ENCODE results near the gene PPT2. TPM values are rescaled to one million over a fixed set of nuclear protein-coding genes. Genes with fewer than 3 reads are reported as not detected.

The PPT2 gene
- polyA plus RNA-seq, 5 donors: 24.9 to 37.8 (median 26.7) TPM

DNA sequence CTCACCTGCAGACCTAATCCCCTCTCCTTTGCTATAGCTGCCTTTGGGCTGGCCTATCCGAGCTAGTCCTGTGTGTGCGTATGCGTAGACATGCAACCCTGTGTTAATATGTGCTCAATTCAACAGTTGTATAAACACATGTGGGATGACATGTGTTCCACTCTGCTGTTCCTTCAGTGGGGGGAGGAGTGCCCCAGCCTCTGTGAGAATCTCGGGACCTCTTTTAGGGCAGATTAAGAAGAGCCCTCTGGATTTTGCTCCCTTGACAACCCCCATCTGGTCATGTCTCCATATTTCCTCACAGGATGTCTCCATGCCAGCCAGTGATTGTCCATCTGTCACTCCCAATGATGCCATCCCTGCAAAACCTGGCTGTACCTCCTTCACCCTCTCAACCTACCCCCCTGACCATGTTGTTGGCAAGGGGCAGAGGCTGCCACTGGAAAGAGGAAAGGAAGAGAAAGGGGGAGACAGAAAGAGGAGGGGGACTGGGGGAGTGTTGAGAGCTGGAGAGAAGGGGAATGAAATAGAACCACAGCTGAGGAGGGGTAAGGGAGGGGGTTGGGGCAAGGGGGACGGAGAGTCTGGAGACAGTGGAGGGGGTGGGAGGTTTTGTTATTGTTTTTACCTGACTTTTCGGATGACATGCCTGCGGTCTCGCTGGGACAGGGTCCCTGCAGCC lies 2.6 kb upstream of the PPT2 start:
- no peak for DNase-seq

DNA sequence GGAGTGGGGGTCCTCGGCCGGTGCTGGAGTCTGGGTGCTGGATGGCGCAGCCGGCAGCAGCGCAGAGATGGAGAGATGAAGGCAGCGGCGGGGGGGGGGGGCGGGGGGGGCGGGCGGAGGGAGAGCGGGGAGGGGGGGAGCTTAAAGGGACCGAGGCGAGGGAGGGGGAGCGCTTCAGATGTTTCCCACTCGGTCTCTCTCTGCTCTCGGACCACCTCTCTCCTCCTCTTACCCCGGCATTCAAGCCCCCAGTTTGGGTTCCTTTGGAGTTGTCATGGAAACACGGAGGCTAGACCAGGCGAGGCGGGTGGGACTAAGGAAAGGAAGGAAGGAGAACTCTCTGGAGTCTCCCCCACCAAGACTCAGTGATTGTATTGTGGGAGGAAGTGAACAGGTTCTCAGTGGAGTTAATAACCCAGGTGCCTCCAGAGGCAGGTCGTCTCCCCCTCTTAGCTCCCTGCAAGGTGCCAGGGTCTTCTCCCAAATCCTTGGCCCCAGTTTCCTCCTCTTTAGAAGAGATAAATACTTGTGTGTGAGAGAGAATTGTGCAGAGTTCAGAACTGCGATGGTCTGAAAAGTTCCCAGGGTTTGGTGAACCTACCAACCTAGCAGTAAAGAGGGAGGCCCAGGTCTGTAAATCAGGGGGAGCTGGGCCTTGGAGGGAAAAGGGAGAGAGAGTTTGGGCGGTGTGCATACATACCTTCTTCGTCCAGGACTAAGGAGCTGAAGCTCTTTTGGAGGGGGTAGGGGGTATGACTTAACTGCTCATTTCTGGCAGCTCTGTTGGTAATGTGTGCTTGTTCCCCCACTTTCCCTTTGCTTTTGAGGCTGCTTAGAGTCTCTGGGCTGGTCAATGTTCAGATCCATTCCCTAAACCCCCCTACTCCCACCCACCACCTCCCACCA lies 1.8 kb upstream of the PPT2 start, which contains the start of gene PRRT1:
Gene PRRT1, minus strand, starts transcription at position 77 of the 906 bp plus-strand sequence. CDS start 112 bp downstream, outside the sequence.
- no peak for DNase-seq

DNA sequence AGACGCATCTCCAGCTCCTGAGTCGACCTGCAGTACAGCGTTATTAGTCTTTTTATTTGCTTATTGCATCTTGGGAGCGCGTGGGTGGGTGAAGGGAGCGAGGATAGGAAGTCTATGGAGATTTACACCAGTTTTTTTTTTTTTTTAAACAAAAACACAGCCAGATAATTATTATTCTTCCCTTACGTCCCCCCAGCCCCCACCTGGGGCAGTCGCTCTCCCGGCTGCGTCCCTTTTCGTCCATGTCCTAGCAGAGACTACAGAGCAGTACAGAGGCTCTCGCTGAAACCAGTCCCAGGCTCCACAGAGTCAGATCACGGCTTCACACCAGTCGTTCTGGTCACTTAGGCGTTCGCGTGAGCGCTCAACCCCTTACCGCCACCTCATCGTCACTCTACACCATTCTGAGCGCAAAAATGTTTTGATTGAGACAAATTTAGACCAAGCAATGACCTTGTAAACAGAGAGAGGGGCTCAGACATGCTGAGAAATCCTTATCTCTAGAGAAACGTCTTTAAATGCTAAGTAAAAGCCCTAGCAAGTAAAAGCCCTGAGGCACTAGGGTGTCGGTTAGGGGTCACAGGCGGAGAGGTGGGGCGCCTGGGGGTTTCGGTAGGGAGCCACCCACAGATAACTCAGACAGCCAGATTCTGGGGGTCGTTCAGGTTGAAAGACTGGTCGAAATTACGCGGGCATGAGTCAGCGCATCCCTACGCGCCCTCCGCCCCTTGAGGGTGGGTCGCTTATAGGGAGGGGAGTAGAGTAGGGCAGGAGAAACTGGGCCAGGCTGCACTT lies 975 bp upstream of the PPT2 start:
- no peak for DNase-seq

DNA sequence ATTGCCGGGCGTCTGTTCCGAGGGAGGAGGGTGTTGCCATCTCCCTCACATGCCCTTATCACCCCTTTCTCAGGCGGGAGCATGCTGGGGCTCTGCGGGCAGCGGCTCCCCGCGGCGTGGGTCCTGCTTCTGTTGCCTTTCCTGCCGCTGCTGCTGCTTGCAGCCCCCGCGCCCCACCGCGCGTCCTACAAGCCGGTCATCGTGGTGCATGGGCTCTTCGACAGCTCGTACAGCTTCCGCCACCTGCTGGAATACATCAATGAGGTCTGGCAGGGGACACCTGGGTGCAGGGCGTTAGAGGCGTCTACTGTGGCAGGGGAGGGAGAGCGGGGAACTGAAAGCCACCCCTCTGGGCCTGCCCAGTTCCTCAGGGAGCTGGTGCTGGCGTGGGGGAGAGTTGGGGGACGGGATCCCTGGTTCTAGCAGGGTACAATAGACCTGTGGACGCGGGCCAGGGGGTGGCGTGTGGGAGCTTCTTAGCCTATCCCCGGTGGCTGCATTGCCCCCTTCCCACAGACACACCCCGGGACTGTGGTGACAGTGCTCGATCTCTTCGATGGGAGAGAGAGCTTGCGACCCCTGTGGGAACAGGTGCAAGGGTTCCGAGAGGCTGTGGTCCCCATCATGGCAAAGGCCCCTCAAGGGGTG lies 697 bp downstream of the PPT2 start:
- no peak for DNase-seq

DNA sequence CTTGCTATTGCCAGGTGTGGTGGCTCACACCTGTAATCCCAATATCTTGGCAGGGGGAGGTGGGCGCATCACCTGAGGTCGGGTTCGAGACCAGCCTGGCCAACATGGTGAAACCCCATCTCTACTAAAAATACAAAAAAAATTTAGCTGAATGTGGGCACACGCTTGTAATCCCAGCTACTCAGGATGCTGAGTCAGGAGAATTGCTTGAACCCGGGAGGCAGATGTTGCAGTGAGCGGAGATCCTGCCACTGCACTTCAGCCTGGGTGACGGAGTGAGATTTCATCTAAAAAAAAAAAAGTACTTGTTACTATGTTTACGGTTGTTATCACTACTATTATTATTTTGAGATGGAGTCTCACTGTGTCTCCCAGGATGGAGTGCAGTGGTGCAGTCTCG lies 3.0 kb downstream of the PPT2 start:
- no peak for DNase-seq

DNA sequence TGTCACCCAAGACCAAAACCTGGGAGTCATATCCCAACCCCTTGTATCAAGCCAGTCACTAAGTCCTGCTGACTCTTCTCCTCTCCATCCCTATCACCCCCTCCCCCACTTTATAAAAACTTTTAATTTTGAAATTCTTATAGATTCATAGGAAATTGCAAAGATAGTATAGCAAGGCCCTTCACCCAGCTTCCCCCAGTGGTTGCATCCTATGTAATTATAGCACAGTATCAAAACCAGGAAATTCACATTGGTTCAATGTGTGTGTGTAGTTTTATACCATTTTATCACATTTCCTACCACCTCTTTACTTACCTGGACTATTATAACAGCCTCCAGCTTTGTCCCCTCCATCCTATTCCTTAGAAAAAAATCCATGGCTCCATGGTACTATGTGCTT lies 4.1 kb downstream of the PPT2 start:
- DNase-seq: no peak

DNA sequence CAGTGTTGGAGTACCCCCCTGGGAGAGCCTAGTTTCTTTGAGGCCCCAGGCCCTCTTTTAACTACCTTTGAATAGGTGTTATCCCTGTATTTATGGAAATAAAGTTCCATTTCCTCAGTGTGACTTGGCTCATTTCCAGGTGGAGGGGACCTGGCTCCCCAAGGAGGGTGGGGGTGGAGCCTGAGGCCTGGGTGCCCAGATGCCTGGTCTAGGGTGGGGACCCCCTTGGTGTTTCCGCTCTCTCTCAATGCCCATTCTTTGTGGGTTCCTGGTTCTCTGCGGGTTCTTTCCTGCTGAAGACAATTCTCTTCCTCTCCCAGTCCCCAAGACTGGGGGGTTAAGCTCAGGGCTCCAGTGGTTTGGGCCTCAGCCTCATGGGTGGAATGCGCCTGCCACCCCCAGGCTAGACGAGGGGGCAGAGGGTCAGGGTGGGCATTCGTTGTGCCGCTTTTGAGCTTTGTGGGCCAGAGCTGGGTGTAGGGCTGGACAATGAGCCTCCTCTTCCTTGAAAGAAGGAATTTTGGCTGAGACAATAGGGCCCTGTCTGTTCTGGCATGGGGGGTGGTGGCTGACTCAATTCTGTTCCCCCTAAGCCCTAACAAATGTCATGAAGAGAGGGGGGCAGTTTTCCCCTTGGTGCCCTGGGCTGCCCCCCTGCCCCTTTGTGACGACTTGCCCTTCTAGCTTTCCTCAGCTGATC lies 9.8 kb downstream of the PPT2 start:
- no peak for DNase-seq

DNA sequence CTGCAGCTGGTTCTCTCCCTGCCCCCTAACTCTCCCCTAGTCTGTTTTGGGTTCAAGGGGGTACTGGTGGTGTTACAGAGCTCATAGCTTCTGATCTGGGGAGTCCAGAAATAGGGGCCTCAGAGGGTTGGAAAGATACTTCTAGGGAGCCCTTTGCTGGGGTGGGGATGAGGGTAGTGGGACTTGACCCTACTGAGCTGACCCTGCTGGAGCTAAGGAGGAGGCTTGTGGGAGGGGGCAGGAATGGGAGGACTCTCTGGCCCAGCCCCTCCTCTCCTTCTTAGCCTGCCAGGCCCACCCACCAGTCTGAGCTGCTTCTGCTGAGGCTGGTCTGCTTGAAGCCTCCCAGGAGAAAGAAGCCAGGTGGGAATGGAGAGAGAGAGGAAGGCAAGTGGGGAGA lies 10.4 kb downstream of the PPT2 start, which contains the start of gene EGFL8:
Gene EGFL8, plus strand, starts transcription at position 301 of the 400 bp plus-strand sequence. CDS start 1,571 bp downstream, outside the sequence.
- DNase-seq: no peak

DNA sequence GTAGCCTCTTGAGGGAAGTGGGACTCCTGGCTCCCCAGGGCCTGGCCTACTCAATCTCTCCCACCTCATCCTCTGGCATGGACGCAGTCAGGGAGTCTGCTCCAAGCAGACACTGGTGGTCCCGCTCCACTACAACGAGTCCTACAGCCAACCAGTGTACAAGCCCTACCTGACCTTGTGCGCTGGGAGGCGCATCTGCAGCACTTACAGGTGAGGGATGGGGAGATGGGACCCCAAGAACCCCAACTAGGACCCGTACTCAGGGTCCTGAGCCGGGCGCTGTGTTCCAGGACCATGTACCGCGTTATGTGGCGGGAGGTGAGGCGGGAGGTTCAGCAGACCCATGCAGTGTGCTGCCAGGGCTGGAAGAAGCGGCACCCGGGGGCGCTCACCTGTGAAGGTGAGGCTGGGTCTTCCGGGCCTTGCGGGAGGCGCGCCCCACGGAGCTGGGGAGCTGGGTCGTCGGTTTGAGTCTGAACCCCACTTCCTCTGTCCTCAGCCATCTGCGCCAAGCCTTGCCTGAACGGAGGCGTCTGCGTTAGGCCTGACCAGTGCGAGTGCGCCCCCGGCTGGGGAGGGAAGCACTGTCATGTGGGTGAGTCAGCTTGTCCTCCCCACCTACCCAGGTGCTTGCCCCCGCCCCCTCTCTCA lies 12.6 kb downstream of the PPT2 start:
- no peak for DNase-seq

DNA sequence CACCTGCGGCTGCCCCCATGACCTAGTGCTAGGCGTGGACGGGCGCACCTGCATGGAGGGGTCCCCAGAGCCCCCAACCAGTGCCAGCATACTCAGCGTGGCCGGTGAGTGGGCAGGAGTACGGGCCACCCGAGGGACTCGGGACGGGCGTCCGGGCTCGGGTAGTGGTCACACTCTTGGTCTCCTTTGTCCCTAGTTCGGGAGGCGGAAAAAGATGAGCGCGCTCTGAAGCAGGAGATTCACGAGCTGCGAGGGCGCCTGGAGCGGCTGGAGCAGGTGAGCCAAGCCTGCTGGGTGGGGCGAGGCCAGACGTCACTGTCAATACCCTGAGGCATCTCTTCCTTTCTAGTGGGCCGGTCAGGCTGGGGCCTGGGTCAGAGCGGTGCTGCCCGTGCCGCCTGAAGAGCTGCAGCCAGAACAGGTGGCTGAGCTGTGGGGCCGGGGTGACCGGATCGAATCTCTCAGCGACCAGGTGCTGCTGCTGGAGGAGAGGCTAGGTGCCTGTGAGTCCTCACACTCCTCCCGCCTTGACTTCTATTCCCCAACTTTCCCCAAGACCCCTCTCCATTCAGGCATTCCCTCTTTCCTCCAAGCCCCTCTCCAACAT lies 13.3 kb downstream of the PPT2 start:
- DNase-seq: no peak

DNA sequence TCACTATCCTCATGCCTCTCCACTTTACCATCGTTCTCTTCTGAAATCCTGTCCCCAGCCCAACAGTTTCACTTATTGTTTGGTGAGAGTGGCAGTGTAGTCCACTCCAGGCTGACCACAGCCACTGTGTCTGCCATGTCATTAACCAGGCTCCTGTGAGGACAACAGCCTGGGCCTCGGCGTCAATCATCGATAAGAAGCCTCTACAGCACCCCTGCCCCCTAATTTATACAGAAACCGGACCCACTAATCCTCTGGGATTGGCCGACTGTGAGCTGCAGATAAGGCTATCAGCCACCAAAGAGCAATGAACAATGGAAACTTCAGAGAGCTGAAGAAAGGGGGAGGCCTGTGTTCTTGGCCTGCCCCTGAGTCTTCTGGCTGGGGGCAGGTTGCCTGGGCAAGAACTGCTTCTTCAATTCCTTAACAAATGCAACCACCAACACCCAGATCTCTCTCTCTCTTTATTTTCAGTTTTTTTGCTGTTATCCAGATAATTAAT lies 13.9 kb downstream of the PPT2 start:
- no peak for DNase-seq

DNA sequence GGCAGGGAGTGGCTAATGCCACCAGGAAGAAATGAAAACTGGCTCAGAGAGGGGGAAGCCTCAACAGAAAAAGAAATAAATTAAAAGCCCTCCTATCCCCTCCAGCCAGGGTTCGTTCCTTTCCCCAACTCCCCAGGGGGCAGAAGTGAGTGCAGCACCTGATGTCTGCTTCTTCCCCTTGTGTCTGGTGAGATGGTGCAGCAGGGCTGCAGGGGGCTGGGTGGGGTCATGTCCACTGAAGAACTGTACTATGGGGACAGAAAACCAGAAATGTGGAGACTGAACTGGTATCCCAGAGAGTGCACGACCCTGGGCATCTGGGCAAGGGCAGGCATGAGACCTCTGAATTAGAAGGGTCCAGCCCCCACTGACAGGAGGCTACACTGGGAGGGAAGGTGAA lies 14.4 kb downstream of the PPT2 start:
- DNase-seq: no peak

DNA sequence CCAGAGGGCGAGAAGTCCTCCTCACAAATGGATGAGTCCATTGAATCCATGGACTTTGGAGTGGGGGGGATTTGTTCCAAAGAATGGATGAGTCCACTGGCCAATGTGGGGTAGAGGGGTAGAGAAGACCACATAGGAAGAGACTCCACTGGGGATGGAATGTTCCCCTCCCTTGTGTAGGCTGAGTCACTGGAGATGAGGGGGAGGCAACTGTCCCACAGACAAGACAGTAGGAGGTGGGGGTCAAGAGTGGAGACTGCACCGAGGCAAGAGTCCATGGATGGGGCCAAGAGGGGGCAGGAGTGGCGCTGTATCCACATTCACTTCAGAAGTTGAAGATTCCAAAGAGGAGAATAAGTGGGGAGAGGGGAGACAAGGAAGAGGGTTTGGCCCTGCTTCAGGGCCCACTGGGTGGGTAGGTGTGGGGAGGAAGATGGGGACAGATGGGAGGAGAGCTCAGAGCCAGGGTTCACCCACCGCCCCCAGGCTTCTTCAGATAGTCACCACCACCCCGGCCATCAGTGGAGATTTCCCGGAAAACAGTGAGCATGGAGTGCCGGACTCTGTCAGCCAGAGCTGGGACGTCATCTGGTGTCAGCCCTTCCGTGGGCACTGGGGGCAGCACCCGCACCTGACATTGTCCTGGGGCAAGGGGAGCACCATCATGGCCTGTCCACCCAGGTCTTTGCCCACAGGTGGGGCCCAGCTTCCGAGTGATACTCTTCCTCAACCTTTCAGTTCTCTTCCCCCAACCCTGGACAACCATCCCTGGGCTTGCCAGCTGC lies 15.1 kb downstream of the PPT2 start:
- no peak for DNase-seq

DNA sequence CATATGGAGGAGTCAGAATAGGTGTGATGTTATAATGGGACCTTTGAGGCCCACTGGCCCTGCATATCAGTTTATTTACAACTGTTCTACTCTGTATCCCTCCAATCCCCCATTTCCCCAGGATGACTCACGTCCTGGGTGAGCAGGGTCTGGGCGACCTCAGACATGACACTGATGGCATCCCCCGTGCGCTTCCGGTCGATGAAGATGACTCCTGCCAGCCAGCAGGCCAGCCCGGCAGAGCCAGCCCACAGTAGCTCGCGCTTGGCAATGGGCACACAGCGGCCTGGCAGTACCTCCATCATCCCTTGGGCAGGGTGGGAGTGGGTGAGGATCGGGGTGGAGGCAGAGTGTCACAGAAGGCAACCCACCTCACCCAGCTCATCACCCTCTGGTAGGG lies 16.4 kb downstream of the PPT2 start:
- DNase-seq: no peak

DNA sequence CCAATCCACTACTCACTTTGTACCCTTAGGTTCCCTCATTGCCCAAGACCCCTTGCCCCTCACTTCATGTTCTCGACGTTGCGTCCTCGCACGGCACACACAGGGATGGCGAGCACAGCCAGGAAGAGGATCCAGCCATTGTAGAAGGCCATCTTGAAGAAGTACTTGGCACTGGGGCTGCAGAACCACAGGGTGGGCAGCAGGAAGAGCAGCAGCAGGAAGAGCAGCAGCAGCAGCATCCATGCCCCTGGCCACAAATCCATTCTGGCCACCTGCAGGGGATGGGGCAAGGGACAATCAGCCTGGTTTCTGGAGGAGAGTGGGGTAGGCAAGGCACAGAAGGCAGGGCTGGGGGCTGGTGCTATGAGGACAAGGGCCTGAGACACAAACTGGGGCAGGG lies 17.3 kb downstream of the PPT2 start:
- no peak for DNase-seq

DNA sequence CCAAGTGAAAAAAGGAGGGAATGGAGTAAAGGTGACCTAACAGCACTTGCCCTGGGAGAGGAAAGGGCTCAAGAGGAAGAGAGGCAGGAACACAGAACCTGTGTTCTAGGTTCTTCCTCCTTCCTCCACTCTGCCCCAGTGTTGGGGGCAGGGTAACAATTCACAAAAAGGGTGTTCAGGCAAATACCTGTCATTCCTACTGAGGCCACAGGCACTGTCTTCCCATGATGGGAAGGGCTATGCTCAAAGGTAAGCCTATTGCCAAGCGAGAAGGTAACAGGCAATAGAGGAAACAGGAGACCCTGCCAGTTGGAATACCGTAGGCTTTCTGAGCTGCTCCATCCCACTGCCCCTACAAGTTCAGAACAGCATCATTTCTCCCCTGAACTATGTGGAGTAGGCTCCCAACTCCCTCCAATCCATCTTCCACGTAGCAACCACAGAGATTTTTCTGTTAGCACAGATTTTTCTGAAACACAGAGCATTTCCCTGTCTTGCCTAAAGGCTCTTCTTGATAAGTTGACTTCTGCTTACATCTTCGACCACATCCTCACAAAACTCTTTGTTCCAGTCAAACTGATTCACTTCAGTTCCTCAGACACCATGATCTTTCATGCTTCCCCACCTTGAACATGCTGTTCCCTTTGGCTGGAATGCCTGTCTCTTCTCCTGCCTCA lies 19.2 kb downstream of the PPT2 start:
- no peak for DNase-seq

DNA sequence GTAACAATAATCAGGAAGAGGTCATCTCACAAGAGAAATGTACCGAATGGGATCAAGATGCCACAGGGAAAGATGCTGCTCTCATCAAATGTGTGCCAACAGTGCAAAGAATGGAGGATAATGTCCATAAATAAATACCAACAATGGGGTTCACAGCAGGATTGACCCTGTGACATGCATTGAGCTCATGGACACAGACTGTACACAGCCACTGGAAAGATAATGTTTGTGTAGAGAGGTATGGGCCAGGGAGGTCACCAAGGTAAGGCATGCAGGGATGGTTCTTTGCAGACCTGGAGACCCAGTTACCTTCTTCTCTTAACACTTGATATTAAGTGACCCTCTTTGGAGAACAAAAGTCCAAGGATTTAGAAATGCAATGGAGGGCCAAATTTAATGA lies 20.5 kb downstream of the PPT2 start:
- no peak for DNase-seq

DNA sequence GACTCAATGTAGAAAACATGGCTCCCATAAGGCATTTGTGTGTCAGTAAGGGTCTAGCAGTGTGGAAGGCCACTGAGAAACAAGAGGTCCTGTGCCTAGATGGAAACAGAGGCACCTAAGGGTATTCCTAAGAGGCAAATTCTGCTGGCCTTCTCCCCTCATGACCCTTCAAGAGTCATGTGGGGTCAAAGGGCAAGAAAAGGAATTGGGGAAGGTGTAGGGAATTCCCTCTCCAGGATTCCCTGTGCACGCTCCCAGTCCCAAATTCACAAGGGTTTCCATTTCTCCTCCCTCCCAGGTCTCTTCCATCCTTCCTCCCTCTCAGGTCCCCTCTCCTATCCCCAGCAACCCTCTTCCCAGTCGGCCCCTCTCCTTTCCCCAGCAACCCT lies 21.4 kb downstream of the PPT2 start:
- DNase-seq: no peak

Measured in right lung (tissue), 5 donors.